Endothelial cell of umbilical vein (primary cell): ENCODE results near the gene SCAF1. TPM values are rescaled to one million over a fixed set of nuclear protein-coding genes. Genes with fewer than 3 reads are reported as not detected.

Experiments used
- BruUV-seq: library from RNA; stranded (reverse); fragments of 400-500 nt; replicated peaks from 2 replicates; lab custom pipeline; 2021; lab: Mats Ljungman, UMichigan
- CTCF ChIA-PET: fragments of 300-600, 350-600 bp; sonication (Branson Sonifier 250); formaldehyde crosslinking; loops from one replicate; lab custom pipeline; 2021; ENCODE audit warnings: antibody characterized with exemption, inconsistent platforms; lab: Charles Lee
- POLR2A ChIA-PET: fragments of 300-600, 350-600 bp; sonication (Branson Sonifier 250); formaldehyde crosslinking; loops from one replicate; lab custom pipeline; 2021; ENCODE audit warnings: antibody characterized with exemption, inconsistent platforms; lab: Charles Lee
- DNase-seq: peaks from one replicate; pipeline ENCODE4 v3.0.0-alpha.2; 2011; ENCODE audit warnings: low read depth, low spot score
- FAIRE-seq: peaks from 2 replicates; lab custom pipeline; 2011; peaks lifted over from hg19 to GRCh38; lab: Jason Lieb, UNC
- H2AFZ ChIP-seq: 2 replicates; pipeline ENCODE4 v1.6.0; 2012; ENCODE audit warnings: low read depth, low read length, control low read depth, inconsistent platforms
- H3K27ac ChIP-seq: 2 replicates; pipeline ENCODE4 v1.5.1; 2011; ENCODE audit warnings: low read depth, mild to moderate bottlenecking, control low read depth, low read length, moderate library complexity; ENCODE audit not compliant: insufficient read depth
- H3K27me3 ChIP-seq, 2 experiments: 2 replicates each; pipeline versions ENCODE4 v1.6.0 to v1.6.1; 2011; ENCODE audit warnings: low read length in 2 of 2, mixed read lengths in 1 of 2; ENCODE audit not compliant: control insufficient read depth in 2 of 2, insufficient read depth in 2 of 2
- H3K36me3 ChIP-seq, 2 experiments: 2 replicates in 1 of 2; 3 replicates in 1 of 2; pipeline ENCODE4 v1.5.1; 2011; ENCODE audit warnings: low read length in 2 of 2, mild to moderate bottlenecking in 1 of 2, moderate library complexity in 1 of 2; ENCODE audit not compliant: control insufficient read depth in 2 of 2, insufficient read depth in 2 of 2; ENCODE audit errors: extremely low read depth in 1 of 2
- H3K4me1 ChIP-seq: 3 replicates; pipeline ENCODE4 v1.5.1; 2011; ENCODE audit warnings: mild to moderate bottlenecking, low read length; ENCODE audit not compliant: control insufficient read depth, insufficient read depth; ENCODE audit errors: extremely low read depth
- H3K4me2 ChIP-seq: 2 replicates; pipeline ENCODE4 v1.6.1; 2011; ENCODE audit warnings: low read length, control low read depth, mixed read lengths; ENCODE audit not compliant: insufficient read depth
- H3K4me3 ChIP-seq, 3 experiments: fragments of 200-600 bp in 1 of 3; sonication (generic), shearing (Covaris generic) in 1 of 3; replicated peaks in 1 of 3; 2 replicates each; pipeline ENCODE4 v1.5.1; 2011 to 2016; ENCODE audit warnings: control low read depth in 3 of 3, low read length in 3 of 3, mild to moderate bottlenecking in 2 of 3, inconsistent platforms in 1 of 3, low read depth in 1 of 3, moderate library complexity in 1 of 3; ENCODE audit not compliant: insufficient read depth in 1 of 3
- H3K79me2 ChIP-seq: 2 replicates; pipeline ENCODE4 v1.6.0; 2012; ENCODE audit warnings: low read length, inconsistent platforms; ENCODE audit not compliant: control insufficient read depth, insufficient read depth
- H3K9ac ChIP-seq: replicated peaks from 2 replicates; pipeline ENCODE3; 2011; ENCODE audit warnings: low read length, control low read depth; ENCODE audit not compliant: insufficient read depth; ENCODE audit errors: extremely low read depth
- H3K9me1 ChIP-seq: replicated peaks from 3 replicates; pipeline ENCODE4 v1.6.0; 2011; ENCODE audit warnings: mild to moderate bottlenecking, low read length; ENCODE audit not compliant: control insufficient read depth, insufficient read depth; ENCODE audit errors: extremely low read depth
- H3K9me3 ChIP-seq: replicated peaks from 2 replicates; pipeline ENCODE4 v1.5.1; 2012; ENCODE audit warnings: low read length, inconsistent platforms; ENCODE audit not compliant: control insufficient read depth, insufficient read depth
- H4K20me1 ChIP-seq: replicated peaks from 2 replicates; pipeline ENCODE3; 2011; ENCODE audit warnings: mild to moderate bottlenecking, low read length; ENCODE audit not compliant: control insufficient read depth, insufficient read depth; ENCODE audit errors: extremely low read depth
- EZH2 ChIP-seq: IDR thresholded peaks from 2 replicates; pipeline ENCODE4 v1.6.1; 2012; ENCODE audit warnings: borderline replicate concordance, low read depth, mild to moderate bottlenecking, moderate library complexity, low read length, inconsistent platforms; ENCODE audit not compliant: severe bottlenecking
- FOS ChIP-seq: IDR thresholded peaks from 2 replicates; pipeline ENCODE4 v1.6.1; 2011; ENCODE audit warnings: mild to moderate bottlenecking, low read length, moderate library complexity, borderline replicate concordance; ENCODE audit not compliant: insufficient read depth
- GATA2 ChIP-seq: IDR thresholded peaks from 2 replicates; pipeline ENCODE4 v1.7.0; 2011; ENCODE audit warnings: low read depth, mild to moderate bottlenecking, moderate library complexity, mixed read lengths, low read length; ENCODE audit not compliant: insufficient read length, insufficient read depth
- JUN ChIP-seq: IDR thresholded peaks from 2 replicates; pipeline ENCODE4 v1.6.1; 2011; ENCODE audit warnings: borderline replicate concordance, low read depth; ENCODE audit not compliant: insufficient read length, insufficient read depth
- MYC ChIP-seq: IDR thresholded peaks from one replicate; pipeline ENCODE4 v1.6.1; 2011; ENCODE audit warnings: mild to moderate bottlenecking, low read depth, low read length
- POLR2A ChIP-seq: IDR thresholded peaks from 2 replicates; pipeline ENCODE4 v1.6.1; 2012; ENCODE audit warnings: low read depth, mild to moderate bottlenecking, control low read depth, low read length
- POLR2AphosphoS5 ChIP-seq: IDR thresholded peaks from 2 replicates; pipeline ENCODE4 v1.6.1; 2012; ENCODE audit warnings: low read depth, mild to moderate bottlenecking, control low read depth, low read length, moderate library complexity; ENCODE audit not compliant: insufficient read depth
- dilution Hi-C: fragments of 300-500 bp; cut with MboI; formaldehyde crosslinking; loops from one replicate; pipeline ENCODE4 v1.15.0; 2019; ENCODE audit warnings: low sequenced_read_pairs; ENCODE audit not compliant: extremely low pct_ligation_motif_present
- intact Hi-C: fragments of 100-400 bp; cut with micrococcal nuclease; formaldehyde crosslinking; loops from one replicate; pipeline ENCODE4 v1.10.0; 2022
- polyA plus RNA-seq, 4 experiments: library from polyadenylated mRNA; depleted of rRNA in 3 of 4; stranded (reverse) in 3 of 4; unstranded in 1 of 4; fragments of >200 nt; gene quantifications; 2 replicates each; pipeline versions ENCODE4 v1.2.1 to v1.2.3, GENCODE V29; 2011 to 2012; ENCODE audit warnings: missing spikeins in 1 of 4
- total RNA-seq: library from RNA; stranded (reverse); gene quantifications from 2 replicates; pipeline ENCODE4 v1.2.3, GENCODE V29; 2021
- TF ChIP-seq, protein P1 (sequence below), 2 donors: IDR thresholded peaks; 1 replicate in 1 of 2; 2 replicates in 1 of 2; pipeline ENCODE4 v1.5.1; 2011; ENCODE audit warnings: low read length in 2 of 2, mild to moderate bottlenecking in 2 of 2, moderate library complexity in 2 of 2, control low read depth in 1 of 2, inconsistent platforms in 1 of 2, low read depth in 1 of 2; ENCODE audit not compliant: insufficient read depth in 1 of 2; ENCODE audit errors: extremely low read depth in 1 of 2
- TF ChIP-seq, protein P2 (sequence below): IDR thresholded peaks from 2 replicates; pipeline ENCODE4 v1.6.1; 2011; ENCODE audit not compliant: insufficient read depth, insufficient read length

Gene SCAF1
- total and polyA plus RNA-seq, 2 donors (not counting 3 experiments of a cell fraction or from before 2014, with no cell fraction given), result 13.3 to 75.8 TPM

DNA sequence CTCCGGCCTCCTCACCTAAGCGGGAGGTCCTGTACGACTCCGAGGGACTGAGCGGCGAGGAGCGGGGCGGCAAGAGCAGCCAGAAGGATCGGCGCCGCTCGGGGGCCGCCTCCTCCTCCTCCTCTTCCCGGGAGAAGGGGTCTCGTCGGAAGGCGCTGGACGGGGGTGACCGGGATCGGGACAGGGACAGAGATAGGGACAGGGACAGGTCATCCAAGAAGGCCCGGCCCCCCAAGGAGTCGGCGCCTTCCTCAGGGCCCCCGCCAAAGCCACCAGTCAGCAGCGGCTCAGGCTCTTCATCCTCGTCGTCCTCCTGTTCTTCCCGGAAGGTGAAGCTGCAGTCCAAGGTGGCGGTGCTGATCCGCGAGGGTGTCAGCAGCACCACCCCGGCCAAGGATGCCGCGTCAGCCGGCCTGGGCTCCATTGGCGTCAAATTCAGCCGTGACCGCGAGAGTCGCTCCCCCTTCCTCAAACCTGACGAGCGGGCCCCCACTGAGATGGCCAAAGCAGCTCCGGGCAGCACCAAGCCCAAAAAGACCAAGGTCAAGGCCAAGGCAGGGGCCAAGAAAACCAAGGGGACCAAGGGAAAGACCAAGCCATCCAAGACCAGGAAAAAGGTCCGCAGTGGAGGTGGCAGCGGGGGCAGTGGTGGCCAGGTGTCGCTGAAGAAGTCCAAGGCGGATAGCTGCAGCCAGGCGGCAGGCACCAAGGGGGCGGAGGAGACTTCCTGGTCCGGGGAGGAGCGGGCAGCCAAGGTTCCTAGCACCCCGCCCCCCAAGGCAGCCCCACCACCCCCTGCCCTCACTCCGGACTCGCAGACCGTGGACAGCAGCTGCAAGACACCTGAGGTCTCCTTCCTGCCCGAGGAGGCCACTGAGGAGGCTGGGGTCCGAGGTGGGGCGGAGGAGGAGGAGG lies 10.8 kb downstream of the SCAF1 start:
- BruUV-seq, result no TSS peak
- no peak overlapping the region for H3K4me2 ChIP-seq
- POLR2A ChIA-PET, result no interaction called here
- peaks cover 3% of the 10 kb centered on the region for H3K79me2 ChIP-seq
- no peak overlapping the region for H3K9ac ChIP-seq
- no peak for DNase-seq
- intact Hi-C loops (no loop called here), dilution Hi-C loops (no loop called here)
- no peaks in the 10 kb centered on the region for H3K27me3 ChIP-seq
- no peak overlapping the region for H3K4me3 ChIP-seq
- H4K20me1 ChIP-seq, result no peaks in the 10 kb centered on the region
- H3K27ac ChIP-seq, result no peak overlapping the region
- peaks cover 15 to 58% of the 10 kb centered on the region in 2 experiments for H3K36me3 ChIP-seq
- no peaks in the 10 kb centered on the region for H3K4me1 ChIP-seq
- no peaks in the 10 kb centered on the region for H3K9me3 ChIP-seq
- no peak overlapping the region for H2AFZ ChIP-seq
- TF ChIP-seq, protein P1, sequence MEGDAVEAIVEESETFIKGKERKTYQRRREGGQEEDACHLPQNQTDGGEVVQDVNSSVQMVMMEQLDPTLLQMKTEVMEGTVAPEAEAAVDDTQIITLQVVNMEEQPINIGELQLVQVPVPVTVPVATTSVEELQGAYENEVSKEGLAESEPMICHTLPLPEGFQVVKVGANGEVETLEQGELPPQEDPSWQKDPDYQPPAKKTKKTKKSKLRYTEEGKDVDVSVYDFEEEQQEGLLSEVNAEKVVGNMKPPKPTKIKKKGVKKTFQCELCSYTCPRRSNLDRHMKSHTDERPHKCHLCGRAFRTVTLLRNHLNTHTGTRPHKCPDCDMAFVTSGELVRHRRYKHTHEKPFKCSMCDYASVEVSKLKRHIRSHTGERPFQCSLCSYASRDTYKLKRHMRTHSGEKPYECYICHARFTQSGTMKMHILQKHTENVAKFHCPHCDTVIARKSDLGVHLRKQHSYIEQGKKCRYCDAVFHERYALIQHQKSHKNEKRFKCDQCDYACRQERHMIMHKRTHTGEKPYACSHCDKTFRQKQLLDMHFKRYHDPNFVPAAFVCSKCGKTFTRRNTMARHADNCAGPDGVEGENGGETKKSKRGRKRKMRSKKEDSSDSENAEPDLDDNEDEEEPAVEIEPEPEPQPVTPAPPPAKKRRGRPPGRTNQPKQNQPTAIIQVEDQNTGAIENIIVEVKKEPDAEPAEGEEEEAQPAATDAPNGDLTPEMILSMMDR (IDR thresholded peaks at IDR 0.05; ENCODE audit: extremely low read depth in 1 of 2, insufficient read depth in 1 of 2, low read depth in 1 of 2, low read length in 2 of 2), result no peak
- TF ChIP-seq, protein P2, sequence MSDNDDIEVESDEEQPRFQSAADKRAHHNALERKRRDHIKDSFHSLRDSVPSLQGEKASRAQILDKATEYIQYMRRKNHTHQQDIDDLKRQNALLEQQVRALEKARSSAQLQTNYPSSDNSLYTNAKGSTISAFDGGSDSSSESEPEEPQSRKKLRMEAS, result no peak
- no peak for TF ChIP-seq GATA2
- no peak for TF ChIP-seq EZH2
- no peak for TF ChIP-seq FOS
- no peak for TF ChIP-seq JUN
- no peak for TF ChIP-seq MYC
- TF ChIP-seq POLR2AphosphoS5, result no peak
- TF ChIP-seq POLR2A, result no peak
- CTCF ChIA-PET, result no interaction called here
- H3K9me1 ChIP-seq, result no peaks in the 10 kb centered on the region
- FAIRE-seq, result no peak
